Stimulated activated CD4-positive, alpha-beta T cell treated with anti-CD3 and anti-CD28 coated beads, Interleukin-1b, Interleukin-23, amount 100 ng/mL, for 4 hours (primary cell): ENCODE data around the gene ERCC1.
"Not testable (repeated sequence)": the region's sequence is repeated elsewhere in the genome, so short reads cannot be mapped to it uniquely, and the experiment has no call there.

Experiments used
- DNase-seq, 2 donors: peaks; one replicate each; pipeline ENCODE4 v3.0.0-alpha.2; 2020; ENCODE audit warnings: low read depth in 2 of 2

Gene ERCC1

GRCh38 chr19:45455707-45456499 lies 32.2 kb upstream of the ERCC1 start:
- DNase-seq, result peak in 1 of 2 donors; percentile 37

GRCh38 chr19:45451850-45452387 lies 28.2 kb upstream of the ERCC1 start:
- DNase-seq, result no peak

GRCh38 chr19:45451131-45451849 lies 27.6 kb upstream of the ERCC1 start:
- DNase-seq, result no peak

DNA sequence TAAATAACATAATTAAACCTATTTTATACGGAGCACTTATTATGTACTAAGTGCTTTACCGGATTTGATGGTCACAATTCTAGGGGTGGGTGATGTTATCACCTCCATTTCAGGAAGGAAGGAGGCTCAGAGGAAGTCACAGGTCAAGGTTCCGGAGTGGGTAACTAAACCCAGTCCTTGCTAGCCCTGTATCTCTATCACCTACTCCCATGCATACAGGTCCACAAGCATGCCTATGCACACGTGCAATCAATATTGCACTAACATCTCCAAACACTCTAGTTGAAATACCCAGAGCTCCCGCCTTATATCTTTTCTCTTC lies 26.3 kb upstream of the ERCC1 start:
- no peak for DNase-seq

DNA sequence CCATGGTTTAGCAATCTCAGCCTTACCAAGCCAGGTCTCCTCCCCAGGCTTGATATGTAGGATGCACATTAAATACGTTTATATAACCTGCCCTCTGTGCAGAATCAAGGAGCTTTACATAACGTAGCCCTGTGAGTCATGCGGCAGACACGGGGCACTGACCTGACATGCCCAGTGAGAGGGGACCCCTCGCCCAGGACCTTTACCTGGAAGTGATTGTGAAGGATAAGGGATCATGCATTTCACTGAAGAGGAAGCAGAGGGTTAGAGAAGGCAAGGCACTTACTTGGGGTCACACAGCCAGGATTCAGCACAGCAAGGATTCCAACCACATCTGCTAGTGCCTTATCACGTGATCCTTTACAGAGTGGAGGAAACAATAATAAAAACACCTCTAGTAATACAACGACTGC lies 25.2 kb upstream of the ERCC1 start:
- DNase-seq, result no peak

GRCh38 chr19:45448425-45448756 lies 24.7 kb upstream of the ERCC1 start:
- no peak for DNase-seq

- DNase-seq, result no peak
Observed at GRCh38 chr19:45446944-45447343, 23.2 kb upstream of the ERCC1 start.

DNA sequence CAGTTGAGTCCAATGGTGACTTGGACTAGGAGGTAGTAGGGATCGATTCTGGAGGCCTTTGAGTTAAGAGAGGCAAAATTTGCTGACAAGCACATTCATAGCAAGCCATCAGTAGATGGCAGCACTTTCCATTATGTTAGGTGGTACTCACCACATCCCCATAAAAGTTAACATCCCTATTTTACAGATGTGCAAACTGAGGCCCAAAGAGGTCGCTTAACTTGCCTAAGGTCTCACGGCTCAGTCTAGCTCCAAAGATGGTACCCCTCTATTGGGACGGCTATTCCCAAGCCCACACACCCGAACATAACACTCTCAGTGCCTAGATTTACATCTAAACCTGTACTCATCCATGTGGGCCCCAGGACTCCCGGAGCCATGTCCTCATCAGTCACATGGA lies 22.6 kb upstream of the ERCC1 start:
- DNase-seq, result no peak

- no peak for DNase-seq
Observed at GRCh38 chr19:45445139-45445538, 21.4 kb upstream of the ERCC1 start.

- DNase-seq, result peak in 1 of 2 donors; percentile 66
Observed at GRCh38 chr19:45444318-45445041, 20.8 kb upstream of the ERCC1 start.

- no peak for DNase-seq
Observed at GRCh38 chr19:45443462-45444317, 20.0 kb upstream of the ERCC1 start.

DNA sequence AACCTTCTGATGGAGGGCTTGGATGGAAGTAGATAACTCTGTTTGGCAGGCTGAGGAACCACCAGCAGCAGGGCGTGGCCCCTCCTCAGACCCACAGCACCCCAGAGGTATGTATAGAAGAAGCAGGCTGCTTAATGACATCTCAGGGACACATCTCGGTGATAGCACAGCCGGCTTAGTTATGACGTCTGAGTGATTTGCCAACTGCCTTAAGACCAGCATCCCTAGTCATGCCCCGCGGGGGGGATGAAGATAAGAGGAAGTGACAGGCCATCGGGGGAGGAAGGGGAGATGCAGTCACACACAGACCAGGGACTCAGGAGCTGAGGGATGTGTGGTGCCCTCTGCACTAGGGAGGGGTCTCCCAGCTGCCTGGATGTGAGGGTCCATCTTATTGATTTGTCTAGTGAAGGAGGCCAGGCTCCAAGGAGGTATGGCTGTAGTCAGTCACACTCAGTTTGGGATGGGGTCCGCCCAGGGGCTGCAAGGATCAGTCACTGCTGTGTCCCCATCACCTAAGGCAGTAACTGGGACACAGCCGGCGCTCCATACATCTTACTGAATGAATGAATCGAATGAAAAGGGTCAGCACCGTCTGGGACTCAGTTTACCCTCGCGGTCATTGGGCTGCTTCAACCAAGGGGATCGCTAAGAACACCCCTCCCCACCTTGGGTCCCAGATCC lies 19.2 kb upstream of the ERCC1 start:
- DNase-seq, result no peak

DNA sequence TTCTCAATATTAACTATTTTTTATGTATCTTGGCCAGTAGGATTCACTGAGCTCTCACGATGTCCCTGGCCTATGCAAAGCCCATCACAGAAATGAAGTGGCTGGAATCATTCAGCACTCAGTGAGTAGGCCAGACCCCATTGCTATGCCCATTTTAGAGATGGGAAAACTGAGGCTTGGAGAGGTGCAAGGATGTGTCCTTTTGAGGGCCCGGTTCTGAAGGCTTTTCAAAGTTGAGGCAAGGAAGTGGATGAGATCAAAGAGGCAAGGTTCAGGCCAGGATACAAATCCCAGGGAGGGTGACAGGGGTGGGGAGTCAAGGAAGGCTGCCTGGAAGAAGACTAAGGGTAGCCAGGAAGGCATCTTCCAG lies 18.7 kb upstream of the ERCC1 start:
- no peak for DNase-seq

DNA sequence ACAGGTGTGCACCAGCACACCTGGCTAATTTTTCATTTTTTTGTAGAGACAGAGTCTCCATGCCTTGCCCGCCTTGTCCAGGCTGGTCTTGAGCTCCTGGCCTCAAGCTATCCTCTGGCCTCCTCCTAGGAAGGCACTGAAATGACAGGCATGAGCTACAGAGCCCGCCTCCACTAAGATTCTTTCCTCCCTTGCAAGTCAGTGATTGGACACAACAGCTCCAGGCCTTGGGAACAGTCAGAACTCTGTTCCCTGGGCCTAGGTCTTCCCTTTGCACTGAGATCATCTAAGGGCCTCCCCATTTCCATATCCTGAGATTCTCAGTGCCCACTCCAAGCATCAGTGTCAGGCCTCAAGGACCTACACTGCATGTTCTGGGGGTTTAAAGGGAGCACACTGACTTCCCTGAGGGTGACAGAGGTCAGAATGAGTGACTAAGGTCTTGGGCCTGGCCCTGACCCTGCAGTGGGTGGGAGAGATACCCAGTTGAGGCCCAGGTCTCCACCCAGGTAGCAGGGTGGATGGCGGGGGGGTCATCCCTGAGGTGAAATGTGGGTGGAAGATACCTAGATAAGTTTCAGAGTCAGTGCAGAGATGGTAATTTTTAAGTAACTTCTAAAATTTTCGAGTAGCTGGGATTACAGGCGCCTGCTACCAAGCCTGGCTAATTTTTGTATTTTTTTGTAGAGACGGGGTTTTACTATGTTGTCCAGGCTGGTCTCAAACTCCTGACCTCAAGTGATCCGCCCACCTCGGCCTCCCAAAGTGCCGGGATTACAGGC lies 17.3 kb upstream of the ERCC1 start:
- DNase-seq, result no peak

DNA sequence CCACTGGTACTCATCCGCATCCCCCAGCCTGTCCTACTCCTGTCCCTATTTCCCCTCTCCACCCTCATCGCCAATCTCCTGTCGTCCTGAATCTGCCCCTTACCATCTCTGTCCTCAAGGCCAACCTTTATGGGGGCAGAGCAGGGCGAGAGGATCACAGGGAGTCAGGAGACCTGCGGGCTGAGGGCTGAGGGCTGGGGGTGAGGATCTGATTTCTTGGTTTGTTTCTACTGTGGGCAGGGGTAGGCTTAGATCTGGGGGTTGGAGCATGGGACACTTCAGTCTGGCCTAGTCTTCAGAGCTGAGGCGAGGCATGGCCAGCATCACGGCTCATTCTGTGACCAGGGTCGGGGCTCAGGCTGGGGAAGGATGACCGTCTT lies 16.5 kb upstream of the ERCC1 start:
- DNase-seq, result no peak

- DNase-seq, result peak; percentile 77 to 80
Observed at GRCh38 chr19:45439569-45440258, 16.0 kb upstream of the ERCC1 start.

- no peak for DNase-seq
Observed at GRCh38 chr19:45439190-45439568, 15.5 kb upstream of the ERCC1 start.

GRCh38 chr19:45437328-45437727 lies 13.6 kb upstream of the ERCC1 start:
- no peak for DNase-seq

- not testable (repeated sequence) for DNase-seq
Observed at GRCh38 chr19:45432543-45432942, 8.8 kb upstream of the ERCC1 start.

- not testable (repeated sequence) for DNase-seq
Observed at GRCh38 chr19:45431008-45431407, 7.3 kb upstream of the ERCC1 start.
